K562 treated with DMSO at 1 percent for 12 hours (cell line): Measurements from ENCODE around the gene CLNK. TPM values are rescaled to one million over a fixed set of nuclear protein-coding genes. Genes with fewer than 3 reads are reported as not detected.

Experiments used
- total RNA-seq: library from RNA; unstranded; fragments of 300-600 nt; gene quantifications from 2 replicates; pipeline ENCODE4 v1.2.3, GENCODE V29; 2022; ENCODE audit not compliant: insufficient read depth

The CLNK gene, protein sequence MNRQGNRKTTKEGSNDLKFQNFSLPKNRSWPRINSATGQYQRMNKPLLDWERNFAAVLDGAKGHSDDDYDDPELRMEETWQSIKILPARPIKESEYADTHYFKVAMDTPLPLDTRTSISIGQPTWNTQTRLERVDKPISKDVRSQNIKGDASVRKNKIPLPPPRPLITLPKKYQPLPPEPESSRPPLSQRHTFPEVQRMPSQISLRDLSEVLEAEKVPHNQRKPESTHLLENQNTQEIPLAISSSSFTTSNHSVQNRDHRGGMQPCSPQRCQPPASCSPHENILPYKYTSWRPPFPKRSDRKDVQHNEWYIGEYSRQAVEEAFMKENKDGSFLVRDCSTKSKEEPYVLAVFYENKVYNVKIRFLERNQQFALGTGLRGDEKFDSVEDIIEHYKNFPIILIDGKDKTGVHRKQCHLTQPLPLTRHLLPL
- not detected in 2 replicates for total RNA-seq

GRCh38 chr4:10684631-10685030 lies at the start of gene CLNK:
Gene CLNK, minus strand, starts transcription at chr4:10684768. Its CDS starts 16,899 bp downstream, at chr4:10667869.

GRCh38 chr4:10457255-10457801 lies 227.2 kb downstream of the CLNK start, which contains the start of gene ZNF518B:
Gene ZNF518B, minus strand, starts transcription at chr4:10457426. Its CDS starts 11,098 bp downstream, at chr4:10446328.

Other genes starting within 250 kb of the CLNK start
- 3.3 and 20.2 TPM in 2 replicates for gene ZNF518B, start 227.3 kb downstream of the CLNK start, total RNA-seq